Sigmoid colon (tissue), 7 donors: ENCODE results near the gene PRKCQ. TPM values are rescaled to one million over a fixed set of nuclear protein-coding genes. Genes with fewer than 3 reads are reported as not detected.

Source experiments
- DNase-seq: peaks from one replicate; pipeline ENCODE4 v3.0.0-alpha.2; 2019
- H3K27ac ChIP-seq, 4 donors: fragments of 200-600 bp; sonication (generic); one replicate each; pipeline ENCODE4 v1.5.1; 2016 to 2019; ENCODE audit warnings: mild to moderate bottlenecking in 1 of 4
- H3K27me3 ChIP-seq, 3 donors: fragments of 200-600 bp; sonication (generic); one replicate each; pipeline ENCODE4 v1.5.1; 2019; ENCODE audit warnings: mild to moderate bottlenecking in 1 of 3
- H3K36me3 ChIP-seq, 4 donors: fragments of 200-600 bp; sonication (generic); one replicate each; pipeline ENCODE4 v1.5.1; 2016 to 2019
- H3K4me1 ChIP-seq, 4 donors: fragments of 200-600 bp; sonication (generic); one replicate each; pipeline ENCODE4 v1.5.1; 2017 to 2019
- H3K4me3 ChIP-seq, 4 donors: fragments of 200-600 bp; sonication (generic); one replicate each; pipeline ENCODE4 v1.5.1; 2017 to 2019; ENCODE audit warnings: mild to moderate bottlenecking in 2 of 4, moderate library complexity in 1 of 4
- H3K9me3 ChIP-seq, 4 donors: fragments of 200-600 bp in 3 of 4; sonication (generic) in 3 of 4; one replicate each; pipeline versions ENCODE4 v1.5.1 to v1.6.1; 2013 to 2019
- EP300 ChIP-seq, 4 donors: sonication (generic); formaldehyde crosslinking; IDR thresholded peaks; one replicate each; pipeline ENCODE4 v1.6.1; 2017; ENCODE audit warnings: antibody characterized with exemption in 4 of 4
- POLR2A ChIP-seq, 2 donors: fragments of 450-650 bp; IDR thresholded peaks; one replicate each; pipeline ENCODE4 v1.6.1; 2016; ENCODE audit warnings: antibody characterized with exemption in 2 of 2, mild to moderate bottlenecking in 2 of 2, moderate library complexity in 2 of 2
- POLR2AphosphoS5 ChIP-seq, 4 donors: sonication (generic); formaldehyde crosslinking; IDR thresholded peaks; one replicate each; pipeline ENCODE4 v1.6.1; 2017; ENCODE audit warnings: antibody characterized with exemption in 4 of 4
- WGBS, 2 donors: extraction: QIAGEN DNeasy Blood & Tissue Kit; methylation state at CpG; one replicate each; pipeline ENCODE4 v1.1.7; 2013; 5-methylcytosine and 5-hydroxymethylcytosine counted together
- intact Hi-C: fragments of 100-400 bp; cut with DNase I; formaldehyde crosslinking; loops from one replicate; pipeline ENCODE4 v1.15.1; 2023
- polyA plus RNA-seq, 3 donors: library from polyadenylated mRNA; stranded (reverse); fragments of 200-250 nt; gene quantifications; one replicate each; pipeline ENCODE4 v1.2.3, GENCODE V29; 2013
- total RNA-seq, 4 donors: library from RNA; depleted of rRNA; stranded (reverse); fragments of >200 nt; gene quantifications; one replicate each; pipeline ENCODE4 v1.1.0, GENCODE V29; 2016
- TF ChIP-seq, protein P1 (sequence below), 4 experiments: fragments of 450-650 bp in 3 of 4; fragments of 200-600 bp in 1 of 4; IDR thresholded peaks; one replicate each; pipeline ENCODE4 v1.5.1; 2016 to 2019; ENCODE audit warnings: antibody characterized with exemption in 4 of 4, mild to moderate bottlenecking in 3 of 4, moderate library complexity in 2 of 4
- donor health status: healthy with polysubstance abuse.
- donor health status: Bipolar disorder and iron deficiency.
- donor health status: healthy.

PRKCQ gene
- total and polyA plus RNA-seq, 7 donors, result 0.23 to 3.0 (median 0.81) TPM

DNA sequence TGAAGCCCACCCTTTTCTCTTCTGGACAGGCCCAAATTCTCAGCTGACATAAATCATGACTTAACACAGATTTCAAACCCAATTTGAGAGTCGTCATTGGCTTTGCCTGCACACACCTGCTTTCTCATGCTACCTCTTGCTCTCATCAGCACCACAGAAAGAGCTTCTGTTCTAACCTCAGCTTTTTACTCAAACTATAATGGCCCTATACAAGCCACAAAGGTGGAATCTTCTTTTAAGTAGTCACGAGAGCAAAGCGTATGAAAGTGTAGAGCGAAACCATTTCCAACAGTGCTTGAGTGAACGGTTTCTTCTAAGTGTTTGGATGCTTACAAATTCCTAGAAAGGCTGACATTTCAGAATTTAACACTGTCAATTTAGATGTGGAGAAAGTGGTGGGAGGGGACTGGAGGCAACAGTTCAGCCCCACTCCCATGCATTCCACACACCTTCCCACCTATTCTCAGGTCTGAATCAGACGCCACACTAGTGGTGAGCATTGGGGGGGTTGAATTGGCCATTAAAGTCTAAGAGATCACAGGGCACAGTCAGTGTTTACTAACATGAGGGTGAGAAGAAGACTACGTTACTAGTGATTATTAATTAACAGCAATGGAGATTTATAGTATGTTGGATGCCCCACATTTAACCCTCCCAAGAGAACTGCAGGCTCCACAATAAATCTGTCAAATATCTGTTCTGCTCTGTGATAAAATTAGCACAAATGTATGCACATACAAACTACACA lies 114.0 kb downstream of the PRKCQ start:
- DNase-seq, result no peak
- WGBS, 2 donors, result 85 to 91% methylated on average over 7 of the region's 7 CpGs

DNA sequence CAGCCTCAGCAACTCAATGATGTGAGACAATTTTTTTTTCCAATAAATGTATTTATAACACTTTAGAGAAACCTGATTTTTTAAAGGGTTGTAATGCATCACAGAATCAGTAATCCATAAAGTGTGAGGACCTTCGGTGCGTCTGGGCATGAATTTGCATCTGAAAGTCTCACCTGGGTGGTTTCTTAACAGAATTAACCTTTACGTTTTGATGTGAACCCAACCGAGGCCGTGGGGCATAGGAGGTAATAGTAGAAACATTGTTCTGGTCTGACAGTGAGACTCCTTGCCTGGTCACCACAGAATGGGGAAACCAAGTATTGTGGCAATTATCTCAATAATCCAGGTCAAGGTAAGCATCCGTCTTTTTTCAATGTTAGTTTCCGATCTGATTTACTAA lies 114.6 kb downstream of the PRKCQ start:
- no peak for DNase-seq
- WGBS, 2 donors, result 74 to 87% methylated on average over 7 of the region's 7 CpGs
- no peaks in the 10 kb centered on the region for H3K9me3 ChIP-seq
- TF ChIP-seq EP300 (IDR thresholded peaks at IDR 0.05) (no peak), POLR2AphosphoS5 (IDR thresholded peaks at IDR 0.05) (no peak), POLR2A (IDR thresholded peaks at IDR 0.05) (no peak)
- TF ChIP-seq, protein P1, sequence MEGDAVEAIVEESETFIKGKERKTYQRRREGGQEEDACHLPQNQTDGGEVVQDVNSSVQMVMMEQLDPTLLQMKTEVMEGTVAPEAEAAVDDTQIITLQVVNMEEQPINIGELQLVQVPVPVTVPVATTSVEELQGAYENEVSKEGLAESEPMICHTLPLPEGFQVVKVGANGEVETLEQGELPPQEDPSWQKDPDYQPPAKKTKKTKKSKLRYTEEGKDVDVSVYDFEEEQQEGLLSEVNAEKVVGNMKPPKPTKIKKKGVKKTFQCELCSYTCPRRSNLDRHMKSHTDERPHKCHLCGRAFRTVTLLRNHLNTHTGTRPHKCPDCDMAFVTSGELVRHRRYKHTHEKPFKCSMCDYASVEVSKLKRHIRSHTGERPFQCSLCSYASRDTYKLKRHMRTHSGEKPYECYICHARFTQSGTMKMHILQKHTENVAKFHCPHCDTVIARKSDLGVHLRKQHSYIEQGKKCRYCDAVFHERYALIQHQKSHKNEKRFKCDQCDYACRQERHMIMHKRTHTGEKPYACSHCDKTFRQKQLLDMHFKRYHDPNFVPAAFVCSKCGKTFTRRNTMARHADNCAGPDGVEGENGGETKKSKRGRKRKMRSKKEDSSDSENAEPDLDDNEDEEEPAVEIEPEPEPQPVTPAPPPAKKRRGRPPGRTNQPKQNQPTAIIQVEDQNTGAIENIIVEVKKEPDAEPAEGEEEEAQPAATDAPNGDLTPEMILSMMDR (IDR thresholded peaks at IDR 0.05), result no peak
- H3K27me3 ChIP-seq, result peaks cover 0 to 7% (median 3%) of the 10 kb centered on the region in 3 donors
- H3K27ac ChIP-seq, result no peak overlapping the region
- H3K4me3 ChIP-seq, result no peak overlapping the region
- H3K36me3 ChIP-seq, result no peaks in the 10 kb centered on the region
- intact Hi-C loops, result no loop called here
- no peaks in the 10 kb centered on the region for H3K4me1 ChIP-seq

More for the DNA sequence above, 114.0 kb downstream of the PRKCQ start:
- H3K4me1 ChIP-seq, result no peaks in the 10 kb centered on the region
- no peaks in the 10 kb centered on the region for H3K36me3 ChIP-seq
- no peak overlapping the region for H3K4me3 ChIP-seq
- H3K9me3 ChIP-seq, result no peaks in the 10 kb centered on the region
- H3K27ac ChIP-seq, result no peak overlapping the region
- intact Hi-C loops, result no loop called here
- TF ChIP-seq EP300 (IDR thresholded peaks at IDR 0.05) (no peak), POLR2AphosphoS5 (IDR thresholded peaks at IDR 0.05) (no peak), POLR2A (IDR thresholded peaks at IDR 0.05) (no peak)
- TF ChIP-seq, protein P1 (IDR thresholded peaks at IDR 0.05), result no peak
- peaks cover 0 to 7% (median 3%) of the 10 kb centered on the region in 3 donors for H3K27me3 ChIP-seq

DNA sequence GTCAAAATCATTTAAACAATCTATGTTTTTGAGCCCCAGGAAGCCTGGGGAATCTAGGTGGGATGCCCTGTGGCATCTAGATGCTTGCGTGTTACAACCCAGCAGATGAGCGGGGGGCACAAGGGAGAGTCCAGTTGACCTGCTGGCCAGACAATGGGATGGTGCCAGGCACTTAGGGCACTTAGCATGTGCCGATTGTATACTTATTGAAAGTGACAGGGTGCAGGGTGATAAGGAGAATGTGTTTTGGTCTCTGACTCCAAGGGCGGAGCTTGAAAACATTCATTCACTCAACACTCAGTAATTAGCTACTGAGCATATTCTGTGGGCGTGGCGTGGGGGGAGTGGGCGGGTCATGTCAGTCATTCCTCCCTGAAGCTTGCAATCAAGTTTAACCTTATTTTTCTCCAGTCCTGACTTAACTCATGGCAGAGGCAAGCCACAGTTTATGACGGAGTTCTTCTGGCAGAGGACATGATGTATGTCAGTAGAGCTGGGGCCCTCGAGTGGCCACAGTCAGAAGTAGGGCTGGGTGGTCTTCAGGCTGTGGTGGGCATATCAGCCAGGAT lies 115.1 kb downstream of the PRKCQ start:
- H3K27me3 ChIP-seq, result peaks cover 0 to 7% (median 3%) of the 10 kb centered on the region in 3 donors
- no peak for DNase-seq
- 73 to 90% methylated on average over 9 of the region's 9 CpGs for WGBS, 2 donors
- TF ChIP-seq POLR2A (IDR thresholded peaks at IDR 0.05), result no peak
- TF ChIP-seq POLR2AphosphoS5 (IDR thresholded peaks at IDR 0.05), result no peak
- TF ChIP-seq EP300 (IDR thresholded peaks at IDR 0.05), result no peak
- no peak overlapping the region for H3K4me3 ChIP-seq
- intact Hi-C loops, result no loop called here
- H3K27ac ChIP-seq, result no peak overlapping the region
- no peaks in the 10 kb centered on the region for H3K9me3 ChIP-seq
- H3K36me3 ChIP-seq, result no peaks in the 10 kb centered on the region
- no peaks in the 10 kb centered on the region for H3K4me1 ChIP-seq

DNA sequence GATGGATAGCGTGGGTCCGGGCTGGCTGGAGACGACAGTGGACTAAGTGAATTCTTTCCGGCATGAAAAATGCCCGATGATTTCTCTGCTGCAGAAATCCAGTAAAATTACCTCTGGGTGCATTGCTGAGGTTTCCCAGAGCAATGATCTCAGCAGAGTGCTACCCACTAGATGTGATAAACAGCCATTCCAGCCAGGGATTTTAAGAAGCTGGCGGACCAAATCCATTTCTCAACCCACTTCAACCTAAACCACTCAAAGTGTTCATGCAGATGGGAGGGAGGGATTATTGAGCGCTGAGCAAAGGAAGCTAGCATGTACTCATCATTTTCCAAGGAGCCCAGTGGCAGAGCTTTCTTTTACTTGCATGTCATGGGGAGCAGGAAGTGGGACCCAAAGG lies 116.7 kb downstream of the PRKCQ start:
- Histone ChIP-seq H3K27me3 (peaks cover 0 to 7% (median 3%) of the 10 kb centered on the region in 3 donors), H3K4me3 (no peak overlapping the region), H3K4me1 (no peaks in the 10 kb centered on the region), H3K9me3 (no peaks in the 10 kb centered on the region), H3K36me3 (no peaks in the 10 kb centered on the region), H3K27ac (no peak overlapping the region)
- intact Hi-C loops, result no loop called here
- 92 to 97% methylated on average over 7 of the region's 7 CpGs for WGBS, 2 donors
- TF ChIP-seq POLR2AphosphoS5 (IDR thresholded peaks at IDR 0.05) (no peak), EP300 (IDR thresholded peaks at IDR 0.05) (no peak), POLR2A (IDR thresholded peaks at IDR 0.05) (no peak)
- TF ChIP-seq, protein P1 (IDR thresholded peaks at IDR 0.05), result no peak
- no peak for DNase-seq

DNA sequence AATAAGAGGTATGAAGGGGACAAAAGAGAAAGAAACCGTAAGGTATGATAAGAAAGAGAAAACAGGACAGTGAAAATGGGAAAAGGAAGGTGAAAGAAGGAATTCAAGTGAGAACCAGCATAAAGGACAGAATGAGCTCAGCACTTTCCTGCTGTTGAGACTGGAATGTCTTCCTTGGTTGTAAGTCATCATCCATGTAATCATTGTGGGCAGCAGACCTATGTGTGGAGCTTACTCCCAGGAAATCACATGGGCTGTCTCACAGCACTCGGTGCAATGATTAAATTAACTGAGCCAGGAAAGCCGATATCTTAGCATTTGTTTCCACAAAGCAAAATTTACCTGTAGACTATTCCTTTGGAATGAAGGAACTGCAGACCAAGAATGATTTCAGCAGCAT lies 118.1 kb downstream of the PRKCQ start:
- no peaks in the 10 kb centered on the region for H3K4me1 ChIP-seq
- intact Hi-C loops, result no loop called here
- no peak overlapping the region for H3K4me3 ChIP-seq
- TF ChIP-seq, protein P1 (IDR thresholded peaks at IDR 0.05), result no peak
- TF ChIP-seq POLR2A (IDR thresholded peaks at IDR 0.05) (no peak), EP300 (IDR thresholded peaks at IDR 0.05) (no peak), POLR2AphosphoS5 (IDR thresholded peaks at IDR 0.05) (no peak)
- WGBS, 2 donors, result 93% methylated on average over 3 of the region's 3 CpGs
- no peak for DNase-seq
- peaks cover 0 to 7% (median 3%) of the 10 kb centered on the region in 3 donors for H3K27me3 ChIP-seq
- no peak overlapping the region for H3K27ac ChIP-seq
- H3K36me3 ChIP-seq, result no peaks in the 10 kb centered on the region
- no peaks in the 10 kb centered on the region for H3K9me3 ChIP-seq
